ENCODE data around the gene REN. TPM values are rescaled to one million over a fixed set of nuclear protein-coding genes. Genes with fewer than 3 reads are reported as not detected.

Gene REN
- total RNA-seq, 1 donor: not detected

DNA sequence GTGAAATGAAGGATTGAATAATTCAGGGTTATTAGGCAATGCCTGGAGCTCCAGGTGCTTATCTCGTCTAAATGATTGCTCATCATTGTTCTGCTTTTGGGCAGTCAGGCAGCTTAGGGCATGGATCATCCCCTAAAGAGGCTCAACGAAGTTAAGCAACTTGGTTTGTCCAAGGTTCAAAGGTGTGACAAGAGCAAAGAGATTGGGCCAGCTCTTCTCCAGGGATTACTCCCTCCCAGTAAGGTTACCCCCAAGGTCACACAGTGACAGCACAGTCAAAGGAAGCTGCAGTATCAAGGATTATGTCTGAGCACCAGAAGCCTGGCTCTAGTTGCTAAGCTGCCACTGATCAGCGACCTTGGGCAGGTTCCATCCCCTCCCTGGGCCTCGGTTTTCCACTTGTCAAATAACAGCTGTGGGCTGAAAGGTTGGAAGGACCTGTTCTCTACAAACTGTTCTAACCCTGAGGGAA is 21.1 kb downstream of the REN start:
- Histone ChIP-seq H3K27me3 (ENCODE audit: insufficient read depth, low read length) (peaks cover 21% of the 10 kb centered on the region), H3K4me2 (ENCODE audit: insufficient read depth, low read length) (no peak overlapping the region), H3K4me3 (ENCODE audit: insufficient read depth, low read length) (no peak overlapping the region)

GRCh38 chr1:204143276-204144041 is 22.7 kb downstream of the REN start:
- Histone ChIP-seq H3K27ac (ENCODE audit: low read depth, low read length) (no peak overlapping the region), H3K79me2 (ENCODE audit: insufficient read depth, low read length) (no peaks in the 10 kb centered on the region), H3K4me2 (ENCODE audit: insufficient read depth, low read length) (no peak overlapping the region), H3K4me1 (ENCODE audit: insufficient read depth, low read length) (no peaks in the 10 kb centered on the region), H3K4me3 (ENCODE audit: insufficient read depth, low read length) (no peak overlapping the region), H4K20me1 (ENCODE audit: insufficient read depth, low read length) (no peaks in the 10 kb centered on the region), H3K9me3 (ENCODE audit: low read depth, low read length) (no peaks in the 10 kb centered on the region), H3K27me3 (ENCODE audit: insufficient read depth, low read length) (peaks cover 29% of the 10 kb centered on the region), H3K36me3 (ENCODE audit: insufficient read depth, low read length) (no peaks in the 10 kb centered on the region), H2AFZ (ENCODE audit: low read length) (no peak overlapping the region)
- TF ChIP-seq CTCF (IDR thresholded peaks at IDR 0.05; ENCODE audit: extremely low read depth, low read depth, low read length): no peak
- peak; percentile 8 for DNase-seq (ENCODE audit: insufficient read length, low spot score, missing footprints)

More for the DNA sequence above, 21.1 kb downstream of the REN start:
- Histone ChIP-seq H3K27ac (ENCODE audit: low read depth, low read length) (no peak overlapping the region), H3K36me3 (ENCODE audit: insufficient read depth, low read length) (no peaks in the 10 kb centered on the region), H4K20me1 (ENCODE audit: insufficient read depth, low read length) (no peaks in the 10 kb centered on the region), H3K9me3 (ENCODE audit: low read depth, low read length) (no peaks in the 10 kb centered on the region), H3K79me2 (ENCODE audit: insufficient read depth, low read length) (no peaks in the 10 kb centered on the region), H2AFZ (ENCODE audit: low read length) (no peak overlapping the region), H3K4me1 (ENCODE audit: insufficient read depth, low read length) (no peaks in the 10 kb centered on the region)
- TF ChIP-seq CTCF (IDR thresholded peaks at IDR 0.05; ENCODE audit: extremely low read depth, low read depth, low read length): no peak
- DNase-seq (ENCODE audit: insufficient read length, low spot score, missing footprints): peak; percentile 45

GRCh38 chr1:204142032-204142974 is 23.8 kb downstream of the REN start:
- Histone ChIP-seq H3K27ac (ENCODE audit: low read depth, low read length) (no peak overlapping the region), H4K20me1 (ENCODE audit: insufficient read depth, low read length) (no peaks in the 10 kb centered on the region), H3K4me1 (ENCODE audit: insufficient read depth, low read length) (no peaks in the 10 kb centered on the region), H3K4me3 (ENCODE audit: insufficient read depth, low read length) (no peak overlapping the region), H3K79me2 (ENCODE audit: insufficient read depth, low read length) (no peaks in the 10 kb centered on the region), H3K27me3 (ENCODE audit: insufficient read depth, low read length) (peaks cover 29% of the 10 kb centered on the region), H3K9me3 (ENCODE audit: low read depth, low read length) (no peaks in the 10 kb centered on the region), H3K4me2 (ENCODE audit: insufficient read depth, low read length) (no peak overlapping the region), H3K36me3 (ENCODE audit: insufficient read depth, low read length) (no peaks in the 10 kb centered on the region), H2AFZ (ENCODE audit: low read length) (no peak overlapping the region)
- TF ChIP-seq CTCF (IDR thresholded peaks at IDR 0.05; ENCODE audit: extremely low read depth, low read depth, low read length): no peak
- peak; percentile 35 for DNase-seq (ENCODE audit: insufficient read length, low spot score, missing footprints)

GRCh38 chr1:204141131-204141530 is 25.0 kb downstream of the REN start:
- DNase-seq (ENCODE audit: insufficient read length, low spot score, missing footprints): no peak
- no peak overlapping the region for H3K4me3 ChIP-seq (ENCODE audit: insufficient read depth, low read length)
- no peaks in the 10 kb centered on the region for H3K9me3 ChIP-seq (ENCODE audit: low read depth, low read length)
- H3K27me3 ChIP-seq (ENCODE audit: insufficient read depth, low read length): peaks cover 29% of the 10 kb centered on the region
- no peaks in the 10 kb centered on the region for H3K4me1 ChIP-seq (ENCODE audit: insufficient read depth, low read length)
- H2AFZ ChIP-seq (ENCODE audit: low read length): no peak overlapping the region
- no peak overlapping the region for H3K27ac ChIP-seq (ENCODE audit: low read depth, low read length)
- no peaks in the 10 kb centered on the region for H4K20me1 ChIP-seq (ENCODE audit: insufficient read depth, low read length)
- no peak overlapping the region for H3K4me2 ChIP-seq (ENCODE audit: insufficient read depth, low read length)
- no peak for TF ChIP-seq CTCF (IDR thresholded peaks at IDR 0.05; ENCODE audit: extremely low read depth, low read depth, low read length)
- H3K36me3 ChIP-seq (ENCODE audit: insufficient read depth, low read length): no peaks in the 10 kb centered on the region
- no peaks in the 10 kb centered on the region for H3K79me2 ChIP-seq (ENCODE audit: insufficient read depth, low read length)

All from osteoblast (primary cell).